HEK293 (cell line): ENCODE results near the gene PTCSC3.

Experiments
- CTCF ChIA-PET: fragments of 350-600 bp; formaldehyde crosslinking; extraction: SDS; loops from one replicate; lab custom pipeline; 2021; ENCODE audit warnings: antibody characterized with exemption; lab: Yijun Ruan, JAX
- POLR2A ChIA-PET: fragments of 300-600 bp; formaldehyde crosslinking; extraction: SDS; loops from one replicate; lab custom pipeline; 2020; ENCODE audit warnings: antibody characterized with exemption, inconsistent platforms; lab: Yijun Ruan, JAX
- H3K27ac ChIP-seq: fragments of 200-500 bp; sonication (Bioruptor generic); 2 replicates; pipeline ENCODE4 v1.5.1; 2014; ENCODE audit warnings: low read depth, low read length, control low read depth, inconsistent platforms; ENCODE audit errors: extremely low read depth
- H3K36me3 ChIP-seq, 2 experiments: fragments of 200-500 bp in 1 of 2; sonication (Bioruptor generic) in 1 of 2; 1 replicate in 1 of 2; 2 replicates in 1 of 2; pipeline ENCODE4 v1.5.1; 2014 to 2017; ENCODE audit warnings: inconsistent platforms in 2 of 2, low read length in 2 of 2; ENCODE audit not compliant: control insufficient read depth in 2 of 2, insufficient read depth in 1 of 2
- H3K4me1 ChIP-seq: fragments of 200-500 bp; sonication (Bioruptor generic); 2 replicates; pipeline ENCODE4 v1.5.1; 2014; ENCODE audit warnings: mild to moderate bottlenecking, low read length, inconsistent platforms; ENCODE audit not compliant: control insufficient read depth, insufficient read depth
- H3K4me3 ChIP-seq: 2 replicates; pipeline ENCODE4 v1.5.1; 2011; ENCODE audit warnings: low read depth, mild to moderate bottlenecking, control low read depth, low read length, moderate library complexity
- H3K9me3 ChIP-seq: fragments of 200-500 bp; sonication (Bioruptor generic); 2 replicates; pipeline ENCODE4 v1.5.1; 2014; ENCODE audit warnings: low read depth, low read length, inconsistent platforms; ENCODE audit not compliant: control insufficient read depth, insufficient read depth
- BCL11A ChIP-seq: fragments of 450-650 bp; formaldehyde crosslinking; IDR thresholded peaks from 2 replicates; pipeline ENCODE4 v1.5.1; 2016; ENCODE audit warnings: low read depth, missing biosample characterization, missing genetic modification characterization
- EGR2 ChIP-seq: fragments of 450-650 bp; formaldehyde crosslinking; IDR thresholded peaks from 2 replicates; pipeline ENCODE4 v1.5.1; 2016; ENCODE audit warnings: low read depth, missing biosample characterization, missing genetic modification characterization
- HOXC10 ChIP-seq: sonication (generic); formaldehyde crosslinking; IDR thresholded peaks from 2 replicates; pipeline ENCODE4 v1.8.1; 2023; ENCODE audit warnings: mild to moderate bottlenecking, missing genetic modification reagents
- KLF17 ChIP-seq: fragments of 450-650 bp; formaldehyde crosslinking; IDR thresholded peaks from 2 replicates; pipeline ENCODE4 v1.5.1; 2016; ENCODE audit warnings: missing biosample characterization, missing genetic modification characterization
- TRIM28 ChIP-seq: IDR thresholded peaks from 2 replicates; pipeline ENCODE4 v1.6.1; 2011; ENCODE audit warnings: low read length, control low read depth, borderline replicate concordance
- WT1 ChIP-seq: fragments of 450-650 bp; formaldehyde crosslinking; IDR thresholded peaks from 2 replicates; pipeline ENCODE4 v1.5.1; 2016; ENCODE audit warnings: missing biosample characterization, missing genetic modification characterization
- ZBTB11 ChIP-seq: fragments of 450-650 bp; formaldehyde crosslinking; conservative IDR thresholded peaks from 2 replicates; pipeline ENCODE4 v1.5.1; 2016; ENCODE audit warnings: low read depth, missing biosample characterization, missing genetic modification characterization
- ZBTB48 ChIP-seq: fragments of 450-650 bp; formaldehyde crosslinking; IDR thresholded peaks from 2 replicates; pipeline ENCODE4 v1.5.1; 2016; ENCODE audit warnings: missing biosample characterization, missing genetic modification characterization
- ZFP41 ChIP-seq: fragments of 450-650 bp; formaldehyde crosslinking; IDR thresholded peaks from 2 replicates; pipeline ENCODE4 v1.5.1; 2016; ENCODE audit warnings: missing biosample characterization, missing genetic modification characterization, borderline replicate concordance
- ZNF114 ChIP-seq: fragments of 450-650 bp; formaldehyde crosslinking; IDR thresholded peaks from 2 replicates; pipeline ENCODE4 v1.5.0; 2017; ENCODE audit warnings: missing biosample characterization, missing genetic modification characterization
- ZNF184 ChIP-seq: fragments of 450-650 bp; IDR thresholded peaks from 2 replicates; pipeline ENCODE4 v1.5.1; 2018; ENCODE audit warnings: missing biosample characterization, mild to moderate bottlenecking, missing genetic modification characterization
- ZNF302 ChIP-seq: fragments of 450-650 bp; formaldehyde crosslinking; IDR thresholded peaks from 2 replicates; pipeline ENCODE4 v1.5.1; 2016; ENCODE audit warnings: missing biosample characterization, missing genetic modification characterization, low read depth
- ZNF335 ChIP-seq: fragments of 450-650 bp; formaldehyde crosslinking; conservative IDR thresholded peaks from 2 replicates; pipeline ENCODE4 v1.5.1; 2016; ENCODE audit warnings: missing biosample characterization, missing genetic modification characterization
- ZNF521 ChIP-seq: fragments of 450-650 bp; formaldehyde crosslinking; IDR thresholded peaks from 2 replicates; pipeline ENCODE4 v1.5.1; 2017; ENCODE audit warnings: missing biosample characterization, mild to moderate bottlenecking, missing genetic modification characterization
- ZNF660 ChIP-seq: fragments of 450-650 bp; IDR thresholded peaks from 2 replicates; pipeline ENCODE4 v1.5.1; 2018; ENCODE audit warnings: missing biosample characterization, mild to moderate bottlenecking, missing genetic modification characterization
- ZSCAN23 ChIP-seq: fragments of 450-650 bp; formaldehyde crosslinking; IDR thresholded peaks from 2 replicates; pipeline ENCODE4 v1.5.1; 2016; ENCODE audit warnings: missing biosample characterization, missing genetic modification characterization
- ZSCAN30 ChIP-seq: fragments of 450-650 bp; IDR thresholded peaks from 2 replicates; pipeline ENCODE4 v1.5.1; 2018; ENCODE audit warnings: missing biosample characterization, mild to moderate bottlenecking, missing genetic modification characterization, moderate library complexity
- TF ChIP-seq, protein P1 (sequence below): fragments of 450-650 bp; formaldehyde crosslinking; IDR thresholded peaks from 2 replicates; pipeline ENCODE4 v1.5.1; 2017; ENCODE audit warnings: missing biosample characterization, missing genetic modification characterization
- TF ChIP-seq, protein P2 (sequence below): fragments of 450-650 bp; formaldehyde crosslinking; IDR thresholded peaks from 2 replicates; pipeline ENCODE4 v1.5.1; 2016; ENCODE audit warnings: missing biosample characterization, missing genetic modification characterization
- TF ChIP-seq, protein P3 (sequence below): fragments of 450-650 bp; formaldehyde crosslinking; IDR thresholded peaks from 2 replicates; pipeline ENCODE4 v1.5.1; 2016; ENCODE audit warnings: missing biosample characterization, missing genetic modification characterization

Gene PTCSC3

GRCh38 chr14:36130186-36130585 is 46.3 kb downstream of the PTCSC3 start (continued):
- TF ChIP-seq ZBTB11 (tag by site-specific recombination) (no peak), ZNF335 (tag by site-specific recombination) (no peak), ZNF521 (tag by site-specific recombination) (no peak), TRIM28 (no peak), KLF17 (no peak), ZNF184 (tag by site-specific recombination) (no peak)
- TF ChIP-seq, protein P1, sequence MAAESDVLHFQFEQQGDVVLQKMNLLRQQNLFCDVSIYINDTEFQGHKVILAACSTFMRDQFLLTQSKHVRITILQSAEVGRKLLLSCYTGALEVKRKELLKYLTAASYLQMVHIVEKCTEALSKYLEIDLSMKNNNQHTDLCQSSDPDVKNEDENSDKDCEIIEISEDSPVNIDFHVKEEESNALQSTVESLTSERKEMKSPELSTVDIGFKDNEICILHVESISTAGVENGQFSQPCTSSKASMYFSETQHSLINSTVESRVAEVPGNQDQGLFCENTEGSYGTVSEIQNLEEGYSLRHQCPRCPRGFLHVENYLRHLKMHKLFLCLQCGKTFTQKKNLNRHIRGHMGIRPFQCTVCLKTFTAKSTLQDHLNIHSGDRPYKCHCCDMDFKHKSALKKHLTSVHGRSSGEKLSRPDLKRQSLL (tag by site-specific recombination), result no peak

DNA sequence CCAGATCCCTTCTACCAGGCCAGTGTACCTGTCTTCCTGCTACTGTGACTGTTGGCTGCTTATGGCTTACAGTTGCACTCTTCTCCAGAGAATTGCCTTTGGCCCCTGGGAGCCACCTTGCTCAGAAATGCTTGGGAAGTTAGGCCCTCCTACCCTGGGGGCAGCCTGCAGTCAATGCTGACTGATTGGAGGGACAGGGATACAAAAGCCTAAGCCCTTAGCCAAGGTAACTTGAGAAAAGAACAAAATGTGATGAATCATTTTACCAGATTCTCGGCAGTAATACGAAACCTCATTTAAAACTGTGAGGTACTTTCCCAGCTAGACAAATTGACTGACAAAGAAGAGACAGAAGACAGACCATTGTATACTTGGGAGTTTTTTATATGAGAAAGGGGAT is 47.3 kb downstream of the PTCSC3 start:
- ChIA-PET POLR2A (no interaction called here), CTCF (interaction anchor here (0.8 kb wide), 1 partner anchor 78 kb away, joined by 3 read pairs; no protein-coding TSS in a partner anchor)
- Histone ChIP-seq H3K36me3 (no peaks in the 10 kb centered on the region), H3K4me1 (0 out of 2 replicates have a peak, but pooled peaks cover 3% of the 10 kb centered on the region), H3K4me3 (no peak overlapping the region), H3K27ac (no peak overlapping the region), H3K9me3 (no peaks in the 10 kb centered on the region)
- TF ChIP-seq ZNF660 (tag by site-specific recombination), result no peak
- TF ChIP-seq EGR2 (tag by site-specific recombination), result no peak
- 0 out of 2 replicates have a peak, but pooled peaks have one; percentile 19 for TF ChIP-seq ZBTB48
- TF ChIP-seq, all 188 proteins: peak for 1

DNA sequence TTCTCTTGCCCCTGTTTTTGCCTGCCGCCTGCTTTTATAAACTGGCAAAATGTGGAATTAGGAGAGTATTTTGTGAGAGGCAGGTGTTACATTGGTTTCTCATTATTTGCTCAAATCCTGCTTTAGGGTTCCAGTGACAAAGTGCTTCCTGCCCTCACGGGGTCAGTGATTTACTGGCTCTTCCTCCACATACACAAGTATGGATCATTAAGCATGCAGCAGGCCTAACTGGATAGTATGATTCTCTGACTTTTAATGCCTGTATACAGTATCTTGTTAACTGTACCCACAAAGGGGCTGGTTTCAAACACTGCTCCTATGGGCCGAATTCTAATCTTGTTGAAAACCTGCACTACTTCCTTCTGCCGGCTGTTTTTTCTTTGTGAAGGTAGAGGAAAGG is 63.2 kb downstream of the PTCSC3 start:
- Histone ChIP-seq H3K36me3 (no peaks in the 10 kb centered on the region), H3K27ac (no peak overlapping the region), H3K9me3 (no peaks in the 10 kb centered on the region), H3K4me3 (no peak overlapping the region), H3K4me1 (no peaks in the 10 kb centered on the region)
- CTCF ChIA-PET, result no interaction called here
- POLR2A ChIA-PET, result no interaction called here
- TF ChIP-seq, protein P2, sequence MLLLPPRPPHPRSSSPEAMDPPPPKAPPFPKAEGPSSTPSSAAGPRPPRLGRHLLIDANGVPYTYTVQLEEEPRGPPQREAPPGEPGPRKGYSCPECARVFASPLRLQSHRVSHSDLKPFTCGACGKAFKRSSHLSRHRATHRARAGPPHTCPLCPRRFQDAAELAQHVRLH (tag by site-specific recombination), result no peak
- TF ChIP-seq ZFP41 (tag by site-specific recombination), result no peak
- TF ChIP-seq ZNF302 (tag by site-specific recombination), result no peak
- TF ChIP-seq ZSCAN30, result no peak
- no peak for TF ChIP-seq WT1 (tag by site-specific recombination)
- no peak for TF ChIP-seq ZSCAN23 (tag by site-specific recombination)
- TF ChIP-seq, protein P3, sequence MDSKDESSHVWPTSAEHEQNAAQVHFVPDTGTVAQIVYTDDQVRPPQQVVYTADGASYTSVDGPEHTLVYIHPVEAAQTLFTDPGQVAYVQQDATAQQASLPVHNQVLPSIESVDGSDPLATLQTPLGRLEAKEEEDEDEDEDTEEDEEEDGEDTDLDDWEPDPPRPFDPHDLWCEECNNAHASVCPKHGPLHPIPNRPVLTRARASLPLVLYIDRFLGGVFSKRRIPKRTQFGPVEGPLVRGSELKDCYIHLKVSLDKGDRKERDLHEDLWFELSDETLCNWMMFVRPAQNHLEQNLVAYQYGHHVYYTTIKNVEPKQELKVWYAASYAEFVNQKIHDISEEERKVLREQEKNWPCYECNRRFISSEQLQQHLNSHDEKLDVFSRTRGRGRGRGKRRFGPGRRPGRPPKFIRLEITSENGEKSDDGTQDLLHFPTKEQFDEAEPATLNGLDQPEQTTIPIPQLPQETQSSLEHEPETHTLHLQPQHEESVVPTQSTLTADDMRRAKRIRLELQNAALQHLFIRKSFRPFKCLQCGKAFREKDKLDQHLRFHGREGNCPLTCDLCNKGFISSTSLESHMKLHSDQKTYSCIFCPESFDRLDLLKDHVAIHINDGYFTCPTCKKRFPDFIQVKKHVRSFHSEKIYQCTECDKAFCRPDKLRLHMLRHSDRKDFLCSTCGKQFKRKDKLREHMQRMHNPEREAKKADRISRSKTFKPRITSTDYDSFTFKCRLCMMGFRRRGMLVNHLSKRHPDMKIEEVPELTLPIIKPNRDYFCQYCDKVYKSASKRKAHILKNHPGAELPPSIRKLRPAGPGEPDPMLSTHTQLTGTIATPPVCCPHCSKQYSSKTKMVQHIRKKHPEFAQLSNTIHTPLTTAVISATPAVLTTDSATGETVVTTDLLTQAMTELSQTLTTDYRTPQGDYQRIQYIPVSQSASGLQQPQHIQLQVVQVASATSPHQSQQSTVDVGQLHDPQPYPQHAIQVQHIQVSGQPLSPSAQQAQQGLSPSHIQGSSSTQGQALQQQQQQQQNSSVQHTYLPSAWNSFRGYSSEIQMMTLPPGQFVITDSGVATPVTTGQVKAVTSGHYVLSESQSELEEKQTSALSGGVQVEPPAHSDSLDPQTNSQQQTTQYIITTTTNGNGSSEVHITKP, result no peak
- no peak for TF ChIP-seq HOXC10 (CRISPR knock-in tag)
- no peak for TF ChIP-seq BCL11A (tag by site-specific recombination)
- no peak for TF ChIP-seq ZNF114 (tag by site-specific recombination)
- TF ChIP-seq, protein P1 (tag by site-specific recombination), result no peak
